T-helper 17 cell (primary cell): Measurements from ENCODE around the gene KEL. TPM values are rescaled to one million over a fixed set of nuclear protein-coding genes. Genes with fewer than 3 reads are reported as not detected.

ENCODE experiments used
- ATAC-seq: fragments of 150-1000 bp; cut with Tn5 transposase; 2 replicates; pipeline ENCODE4 v1.10.0; 2021; ENCODE audit warnings: mild to moderate bottlenecking, moderate library complexity
- DNase-seq, 3 donors: peaks; one replicate each; pipeline versions ENCODE4 v3.0.0 to v3.0.0-alpha.2; 2020 to 2021
- H3K9me3 ChIP-seq: one replicate; pipeline ENCODE4 v1.7.0; 2013; ENCODE audit warnings: low read length, mild to moderate bottlenecking; ENCODE audit not compliant: control insufficient read depth, poor library complexity, severe bottlenecking
- H3K27ac Mint-ChIP-seq: one replicate; pipeline ENCODE4 v1.8.0; 2022; ENCODE audit warnings: mild to moderate bottlenecking, moderate library complexity, mixed read lengths
- H3K27me3 Mint-ChIP-seq: one replicate; pipeline ENCODE4 v1.8.0; 2022; ENCODE audit warnings: mixed read lengths
- H3K36me3 Mint-ChIP-seq: one replicate; pipeline ENCODE4 v1.8.0; 2022; ENCODE audit warnings: low read depth, mixed read lengths
- H3K4me1 Mint-ChIP-seq: one replicate; pipeline ENCODE4 v1.8.0; 2022; ENCODE audit warnings: mild to moderate bottlenecking, mixed read lengths
- H3K4me3 Mint-ChIP-seq: one replicate; pipeline ENCODE4 v1.8.0; 2022; ENCODE audit warnings: mild to moderate bottlenecking, moderate library complexity, mixed read lengths
- total RNA-seq, 4 donors: library from RNA in 2 of 4; stranded (reverse) in 2 of 4; gene quantifications; one replicate each; pipeline ENCODE4 v1.2.3 and lab custom pipeline; 2022 to 2026

The KEL gene
- total RNA-seq, 2 donors from 2014 or later = 0.52 to 3.3 TPM

GRCh38 chr7:142898377-142899170, 63.6 kb downstream of the KEL start:
- H3K27me3 Mint-ChIP-seq = peaks cover 33% of the 10 kb centered on the region
- no peak overlapping the region for H3K4me3 Mint-ChIP-seq
- no peak for ATAC-seq
- H3K27ac Mint-ChIP-seq = no peak overlapping the region
- H3K4me1 Mint-ChIP-seq = peaks cover 2% of the 10 kb centered on the region
- peaks cover 8% of the 10 kb centered on the region for H3K36me3 Mint-ChIP-seq
- no peaks in the 10 kb centered on the region for H3K9me3 ChIP-seq
- no peak for DNase-seq

DNA sequence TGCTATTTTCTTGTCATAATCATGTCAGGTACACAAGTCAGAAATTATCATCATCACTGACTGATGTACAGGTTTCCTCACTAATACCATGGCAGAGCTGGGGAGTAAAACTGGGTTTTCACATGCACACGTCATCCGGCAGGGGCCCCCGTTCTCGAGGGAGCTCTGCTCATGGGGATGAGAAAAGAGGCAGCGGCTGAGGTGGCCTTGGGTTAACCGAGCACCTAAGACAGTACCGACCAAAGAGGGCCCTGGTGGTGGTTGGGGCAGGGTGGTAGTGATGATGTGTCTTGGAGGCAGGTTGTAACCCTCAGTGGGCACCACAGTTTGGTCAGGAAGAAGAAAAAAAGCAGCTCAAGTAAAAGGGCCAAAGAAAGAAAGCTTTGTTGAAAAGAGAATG, 64.5 kb downstream of the KEL start:
- H3K27ac Mint-ChIP-seq = no peak overlapping the region

GRCh38 chr7:142896741-142897379, 65.3 kb downstream of the KEL start:
- H3K36me3 Mint-ChIP-seq = peaks cover 6% of the 10 kb centered on the region
- no peak for ATAC-seq
- peaks cover 3% of the 10 kb centered on the region for H3K4me1 Mint-ChIP-seq
- no peak overlapping the region for H3K4me3 Mint-ChIP-seq
- H3K27ac Mint-ChIP-seq = no peak overlapping the region
- H3K27me3 Mint-ChIP-seq = peaks cover 39% of the 10 kb centered on the region
- no peaks in the 10 kb centered on the region for H3K9me3 ChIP-seq
- DNase-seq = no peak

More for the DNA sequence above, 64.5 kb downstream of the KEL start:
- no peaks in the 10 kb centered on the region for H3K9me3 ChIP-seq
- peaks cover 6% of the 10 kb centered on the region for H3K36me3 Mint-ChIP-seq
- H3K27me3 Mint-ChIP-seq = peaks cover 37% of the 10 kb centered on the region
- DNase-seq (no peak), ATAC-seq (no peak)
- no peak overlapping the region for H3K4me3 Mint-ChIP-seq
- H3K4me1 Mint-ChIP-seq = peaks cover 2% of the 10 kb centered on the region

GRCh38 chr7:142896151-142896550, 66.0 kb downstream of the KEL start:
- DNase-seq = no peak
- ATAC-seq = no peak
- Mint-ChIP-seq H3K27ac (no peak overlapping the region), H3K4me3 (no peak overlapping the region), H3K27me3 (peaks cover 43% of the 10 kb centered on the region), H3K36me3 (peaks cover 6% of the 10 kb centered on the region), H3K4me1 (peaks cover 5% of the 10 kb centered on the region)
- no peaks in the 10 kb centered on the region for H3K9me3 ChIP-seq

DNA sequence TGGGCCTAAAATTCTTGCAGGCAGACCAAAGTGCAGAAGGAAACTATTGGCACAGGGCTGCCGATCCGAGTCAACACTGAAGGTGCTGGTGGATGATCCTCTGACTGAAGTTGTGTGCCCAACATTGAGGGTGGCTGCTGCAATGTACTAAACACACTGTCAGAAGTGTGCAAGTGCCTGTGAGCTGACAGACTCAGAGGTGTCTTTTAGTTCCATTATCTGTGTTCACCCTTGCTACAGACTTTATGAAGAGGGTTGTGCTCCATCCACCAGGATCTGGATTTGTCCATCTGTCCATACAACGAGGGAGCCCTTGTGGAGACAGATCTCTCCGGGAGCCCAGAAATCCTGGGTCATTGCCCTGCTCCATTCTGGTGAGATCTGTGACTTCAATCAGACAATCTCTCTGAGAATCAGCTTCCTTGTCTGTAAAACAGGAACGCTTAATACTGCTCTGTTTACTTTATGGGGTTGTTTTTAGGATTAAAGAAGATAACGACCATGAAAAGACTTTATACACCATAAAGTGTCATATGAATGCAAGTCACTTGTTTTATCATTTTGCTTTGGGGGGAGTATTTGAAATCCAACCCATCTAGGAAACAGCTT, 67.1 kb downstream of the KEL start:
- DNase-seq (no peak), ATAC-seq (no peak)
- no peaks in the 10 kb centered on the region for H3K9me3 ChIP-seq
- Mint-ChIP-seq H3K4me1 (peaks cover 9% of the 10 kb centered on the region), H3K4me3 (no peak overlapping the region), H3K27me3 (peaks cover 49% of the 10 kb centered on the region), H3K27ac (no peak overlapping the region), H3K36me3 (peaks cover 6% of the 10 kb centered on the region)

DNA sequence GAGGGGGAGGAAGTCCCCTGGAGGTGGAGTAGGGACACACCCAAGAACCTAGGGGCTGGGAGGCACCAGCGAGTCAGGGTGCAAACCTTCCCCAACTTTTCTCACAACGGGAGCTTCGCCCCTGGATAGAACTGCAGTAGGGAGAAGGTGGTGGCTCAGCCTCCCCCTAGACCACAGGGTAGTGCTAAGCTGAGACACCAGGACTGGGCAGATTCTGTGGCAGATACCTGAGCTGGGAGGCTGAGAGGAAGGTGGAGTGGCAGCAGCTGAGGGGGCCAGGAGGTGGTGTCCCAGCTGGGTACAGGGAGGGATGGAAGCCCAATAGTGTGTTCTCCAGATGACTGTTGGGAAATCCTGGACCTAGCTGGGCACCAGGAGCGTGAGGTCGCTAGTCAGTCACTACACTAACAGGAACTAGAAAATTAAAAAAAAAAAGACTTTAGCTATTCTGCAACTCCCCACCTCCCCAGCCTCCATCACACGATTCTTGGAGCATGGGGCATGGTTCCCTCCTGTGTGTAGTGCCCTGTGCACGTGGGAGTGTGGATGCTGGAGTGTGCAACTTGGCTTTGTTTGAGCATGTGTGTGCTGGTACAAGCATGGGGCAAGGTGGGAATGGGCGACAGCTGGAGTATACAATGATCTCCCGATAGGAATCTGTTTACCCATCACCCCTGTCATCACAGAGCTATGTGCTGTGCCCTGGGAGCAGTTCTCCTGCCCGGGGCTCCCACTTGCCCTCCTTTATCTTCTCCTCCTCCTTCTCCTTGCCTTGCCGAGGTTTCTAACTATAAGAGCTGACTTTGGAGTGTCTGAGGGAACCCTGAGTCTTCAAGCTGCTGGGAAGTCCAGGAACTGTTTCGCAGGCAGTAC, 67.8 kb downstream of the KEL start:
- no peak for DNase-seq
- Mint-ChIP-seq H3K27ac (no peak overlapping the region), H3K4me3 (no peak overlapping the region)

DNA sequence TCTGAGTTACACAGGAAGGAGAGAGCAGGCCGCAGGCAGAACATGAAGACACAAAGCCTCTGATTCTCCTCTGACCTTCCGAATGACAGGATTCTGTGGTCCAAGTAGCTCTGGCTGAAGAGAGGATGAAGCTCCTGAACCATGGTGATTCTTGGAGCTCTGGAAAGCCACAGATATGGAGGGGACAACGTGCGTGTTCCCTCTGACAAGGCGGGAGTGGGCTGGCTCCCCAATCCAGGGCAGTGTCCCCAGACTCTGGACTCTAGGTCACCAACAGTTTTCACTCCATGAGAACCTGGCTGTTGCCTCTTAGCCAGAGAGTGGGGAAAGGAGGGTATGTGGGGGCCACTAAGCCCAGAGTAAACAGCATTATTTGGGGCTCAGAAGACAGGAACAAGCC, 69.2 kb downstream of the KEL start:
- H3K9me3 ChIP-seq = no peaks in the 10 kb centered on the region
- Mint-ChIP-seq H3K27me3 (peaks cover 52% of the 10 kb centered on the region), H3K36me3 (peaks cover 2% of the 10 kb centered on the region), H3K27ac (no peak overlapping the region), H3K4me3 (no peak overlapping the region), H3K4me1 (peaks cover 14% of the 10 kb centered on the region)
- ATAC-seq (no peak), DNase-seq (no peak)

More for the DNA sequence above, 67.8 kb downstream of the KEL start:
- ATAC-seq = no peak
- peaks cover 55% of the 10 kb centered on the region for H3K27me3 Mint-ChIP-seq
- H3K36me3 Mint-ChIP-seq = peaks cover 6% of the 10 kb centered on the region
- H3K9me3 ChIP-seq = no peaks in the 10 kb centered on the region
- H3K4me1 Mint-ChIP-seq = peaks cover 13% of the 10 kb centered on the region

DNA sequence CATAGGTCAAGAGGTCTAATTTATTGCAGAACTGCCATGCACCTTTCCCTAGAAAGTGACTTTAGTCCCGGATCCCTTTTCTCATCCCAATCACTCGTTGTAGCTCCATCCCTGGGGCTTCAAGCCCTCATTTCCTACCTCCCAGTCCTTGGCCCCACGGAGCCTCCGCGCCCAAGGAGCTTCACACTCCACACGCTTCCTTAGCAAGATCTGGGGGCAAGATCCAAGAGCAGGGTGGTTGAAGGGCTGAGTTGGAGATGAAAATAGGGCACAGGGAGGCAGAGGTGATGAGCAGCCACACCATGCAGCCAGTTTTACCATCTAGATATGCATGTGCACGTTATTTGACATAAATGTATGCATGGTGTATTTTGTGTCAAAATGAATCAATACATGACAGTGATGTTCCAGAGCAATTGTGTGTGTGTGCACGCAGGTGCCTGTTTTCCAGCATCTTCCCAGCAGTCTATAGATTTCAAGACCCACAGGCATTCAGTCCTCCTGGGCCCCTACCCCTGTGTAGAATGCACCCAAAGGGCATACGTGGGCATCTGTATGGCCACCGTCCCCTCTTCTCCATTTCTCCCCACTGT, 70.6 kb downstream of the KEL start:
- no peaks in the 10 kb centered on the region for H3K9me3 ChIP-seq
- H3K27ac Mint-ChIP-seq = no peak overlapping the region
- H3K27me3 Mint-ChIP-seq = peaks cover 51% of the 10 kb centered on the region
- peaks cover 19% of the 10 kb centered on the region for H3K4me1 Mint-ChIP-seq
- peaks cover 3% of the 10 kb centered on the region for H3K36me3 Mint-ChIP-seq
- DNase-seq = no peak
- no peak overlapping the region for H3K4me3 Mint-ChIP-seq
- ATAC-seq = no peak

Other genes with a start within 250 kb of the KEL start
- gene PRSS1, start 212.9 kb downstream of the KEL start, total RNA-seq = not detected
- not detected for gene PRSS2, start 191.4 kb downstream of the KEL start, total RNA-seq
- gene EPHB6, start 107.3 kb downstream of the KEL start, total RNA-seq = 10 to 100 TPM; 52.3 to 59.9 TPM
- not detected for gene TRPV6, start 76.6 kb downstream of the KEL start, total RNA-seq
- gene TRPV5, start 28.6 kb downstream of the KEL start, total RNA-seq = not detected
- not detected for gene LLCFC1, start 22.9 kb downstream of the KEL start, total RNA-seq
- gene OR9A2, start 64.8 kb upstream of the KEL start, total RNA-seq = not detected
- not detected for gene OR6V1, start 90.0 kb upstream of the KEL start, total RNA-seq
- gene PIP, start 169.7 kb upstream of the KEL start, total RNA-seq = not detected
- not detected for gene TAS2R39, start 221.1 kb upstream of the KEL start, total RNA-seq